GM12874 (cell line): ENCODE measurements around the gene P2RY10.

Experiments used
- CTCF ChIP-seq: IDR thresholded peaks from 2 replicates; pipeline ENCODE4 v1.5.1; 2011; ENCODE audit warnings: low read depth, mild to moderate bottlenecking, control low read depth, low read length, moderate library complexity; ENCODE audit not compliant: insufficient read depth

The P2RY10 gene

GRCh38 chrX:78989349-78989748 is 44.2 kb downstream of the P2RY10 start:
- TF ChIP-seq CTCF, result no peak

- no peak for TF ChIP-seq CTCF
Observed at GRCh38 chrX:78997870-78998558, 52.8 kb downstream of the P2RY10 start.
